ENCODE measurements around the gene ID3. TPM values are rescaled to one million over a fixed set of nuclear protein-coding genes. Genes with fewer than 3 reads are reported as not detected.
"Not testable (repeated sequence)": the region's sequence is repeated elsewhere in the genome, so short reads cannot be mapped to it uniquely, and the experiment has no call there.

Gene ID3
- total RNA-seq, 1 donor from 2014 or later = 151 TPM

DNA sequence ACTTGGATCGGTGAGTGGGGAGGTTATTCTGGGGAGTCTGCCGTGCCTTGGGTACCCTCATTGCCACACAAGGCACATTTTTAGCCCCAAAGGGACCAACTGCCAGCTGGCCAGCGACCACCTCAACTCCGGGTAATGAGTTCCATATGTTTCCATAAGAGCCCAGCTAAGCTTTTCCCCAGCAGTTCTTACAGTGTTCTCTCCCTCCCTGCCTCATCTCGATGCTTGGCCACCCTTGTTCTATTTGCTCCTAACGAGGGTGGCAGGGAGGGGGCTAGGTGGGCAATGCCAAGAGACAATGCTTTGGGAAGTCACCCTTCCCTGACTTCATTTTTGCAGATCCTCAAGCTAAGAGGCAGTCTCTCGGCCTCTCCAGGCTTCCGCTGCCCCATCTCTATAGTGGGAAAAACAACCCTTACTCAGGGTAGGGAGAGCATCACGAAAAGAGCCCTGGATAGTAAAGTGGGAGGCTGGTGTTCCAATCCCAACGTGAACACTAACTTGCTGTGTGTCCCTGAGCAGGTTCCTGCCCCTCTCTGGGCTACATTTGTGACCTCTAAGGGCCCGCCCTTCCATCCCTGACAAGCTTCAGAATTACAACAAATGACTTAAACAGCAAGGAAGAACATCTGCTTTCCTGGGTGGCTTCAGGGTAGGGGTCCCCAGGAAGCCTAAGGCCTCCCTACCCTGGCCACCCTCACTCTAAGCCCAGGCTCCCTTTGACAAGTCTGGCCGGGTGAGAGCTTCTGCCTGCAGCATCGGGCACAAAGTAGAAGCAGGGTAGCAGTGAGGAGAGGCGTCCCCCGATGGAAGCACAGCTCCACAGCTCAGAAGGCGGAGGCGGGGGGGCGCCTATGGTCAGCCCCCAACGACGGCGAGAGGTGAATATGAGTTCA, 5.8 kb downstream of the ID3 start:
- DNase-seq (ENCODE audit: low spot score) = no peak

DNA sequence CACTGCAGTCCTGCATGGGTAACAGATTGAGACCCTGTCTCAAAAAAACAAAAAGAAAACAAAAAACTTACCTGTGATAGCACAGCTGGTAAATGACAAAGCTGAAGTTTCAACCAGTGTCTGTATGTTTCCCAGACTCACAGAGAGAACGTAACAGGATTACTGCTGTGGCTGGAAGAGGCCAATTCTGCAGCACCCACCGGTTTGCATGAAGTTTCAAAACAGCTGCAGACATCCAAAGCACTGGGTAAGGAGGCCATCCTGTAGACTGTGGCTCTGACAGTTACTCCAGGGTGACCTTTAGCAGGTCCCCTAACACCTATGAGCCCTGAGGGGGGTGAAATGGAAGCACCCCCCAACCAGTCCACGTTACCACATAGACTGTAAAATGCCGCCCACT, 7.5 kb downstream of the ID3 start:
- no peak for DNase-seq (ENCODE audit: low spot score)

DNA sequence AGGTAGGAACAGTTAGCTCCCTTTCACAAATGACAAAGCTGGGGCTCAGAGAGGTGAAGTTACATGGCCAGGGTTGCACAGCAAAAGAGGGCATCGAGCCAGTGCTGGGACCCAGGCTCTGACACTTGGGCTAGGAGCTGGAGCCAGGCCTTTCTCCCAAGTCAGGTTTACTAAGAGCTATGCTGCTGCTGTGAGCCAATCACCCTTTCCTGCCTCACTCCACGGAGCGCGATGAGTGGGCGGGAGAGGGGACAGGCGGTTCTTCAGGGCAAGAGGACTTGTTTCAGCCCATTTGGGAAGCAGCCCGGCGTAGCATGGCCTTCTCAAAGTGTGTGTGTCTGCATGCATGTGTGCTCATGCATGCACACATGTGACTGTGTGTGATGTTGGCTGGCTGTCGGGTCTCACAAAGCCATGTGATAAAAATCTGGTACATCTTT, 10.6 kb downstream of the ID3 start:
- no peak for DNase-seq (ENCODE audit: low spot score)

DNA sequence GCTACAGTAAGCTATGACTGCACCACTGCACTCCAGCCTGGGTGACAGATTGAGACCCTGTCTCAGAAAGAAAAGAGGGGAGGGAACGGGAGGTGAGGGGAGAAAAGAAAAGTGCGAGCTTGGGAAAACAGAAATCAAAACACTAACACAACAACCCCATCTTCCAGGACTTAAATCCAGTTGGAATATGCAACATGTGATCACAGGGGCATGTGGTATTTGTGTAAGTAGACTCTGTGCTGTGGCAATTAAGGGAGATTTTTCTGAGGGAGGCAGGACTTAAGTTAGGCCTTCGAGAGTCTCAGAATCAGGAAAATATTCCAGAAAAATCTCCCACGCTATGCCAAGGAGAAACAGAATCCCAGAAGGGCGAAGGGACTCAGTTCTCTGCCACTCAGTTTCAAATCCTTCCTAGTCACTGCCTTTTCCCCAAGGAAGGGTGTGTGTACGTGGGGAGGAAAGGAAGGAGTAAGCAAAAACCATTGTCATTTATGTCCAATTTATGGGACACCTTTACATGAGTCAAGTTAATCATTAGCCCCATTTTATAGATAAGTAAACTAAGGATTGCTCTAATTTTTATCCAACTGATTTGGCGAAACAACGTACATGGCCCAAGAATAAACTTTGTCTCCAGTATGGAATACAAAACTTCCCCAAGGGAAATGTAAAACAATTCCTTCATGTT, 12.3 kb downstream of the ID3 start:
- DNase-seq (ENCODE audit: low spot score) = no peak

DNA sequence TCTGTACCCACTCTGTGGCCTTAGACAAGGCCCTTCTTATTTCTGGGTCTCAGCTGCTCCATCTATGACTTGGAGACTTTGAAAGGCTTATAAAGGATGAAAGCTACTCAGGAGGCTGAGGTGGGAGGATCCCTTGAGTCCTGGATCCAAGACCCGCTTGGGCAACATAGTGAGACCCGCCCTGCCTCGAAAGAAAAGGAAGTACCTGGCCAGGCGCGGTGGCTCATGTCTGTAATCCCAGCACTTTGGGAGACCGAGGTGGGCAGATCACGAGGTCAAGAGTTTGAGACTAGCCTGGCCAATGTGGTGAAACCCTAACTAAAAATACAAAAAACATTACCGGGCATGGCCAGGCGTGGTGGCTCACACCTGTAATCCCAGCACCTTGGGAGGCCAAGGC, 13.4 kb downstream of the ID3 start:
- DNase-seq (ENCODE audit: low spot score) = no peak

DNA sequence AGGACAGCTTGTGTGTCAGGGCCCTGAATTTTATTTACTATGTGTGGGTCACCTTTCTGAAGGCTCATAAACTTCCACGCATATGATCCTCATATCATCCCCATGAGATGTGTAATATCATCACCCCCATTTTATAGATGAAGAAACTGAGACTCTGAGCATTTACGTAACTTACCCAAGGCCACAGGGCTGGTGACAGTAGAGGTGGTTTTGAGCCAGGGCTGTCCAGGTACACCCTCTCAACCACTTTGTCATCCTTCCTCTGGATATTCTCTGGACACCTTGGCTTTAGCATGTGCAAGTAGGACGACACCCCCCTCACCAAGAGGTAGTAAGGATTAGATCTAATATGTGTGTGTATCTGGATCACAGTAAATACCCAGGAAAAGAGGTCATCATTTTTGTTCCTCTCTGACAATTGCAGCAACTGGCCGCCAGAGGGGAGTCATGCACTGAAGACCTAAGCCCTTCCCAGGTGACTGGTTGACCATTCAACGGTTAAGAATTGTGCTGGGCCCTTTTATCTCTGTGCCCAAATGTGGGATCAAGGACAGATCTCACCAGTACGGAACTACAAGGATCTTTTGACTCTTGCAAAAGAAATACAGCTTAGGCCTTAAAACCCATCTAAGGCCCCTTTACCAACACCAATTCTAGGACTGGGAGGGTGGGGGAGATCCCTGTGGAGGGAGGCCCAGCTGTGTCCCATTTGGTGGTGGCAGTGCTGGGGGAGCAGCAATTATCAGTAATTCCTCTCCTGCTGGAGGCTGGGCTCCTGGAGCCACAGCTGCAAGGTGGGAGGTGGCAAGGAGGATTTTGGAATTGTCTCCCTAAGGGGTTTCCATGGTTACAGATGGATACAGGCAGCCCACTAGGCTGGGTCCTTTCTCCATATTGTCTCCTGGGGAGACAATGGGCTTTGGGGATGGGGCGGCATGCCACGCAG, 14.6 kb downstream of the ID3 start:
- DNase-seq (ENCODE audit: low spot score) = peak; percentile 90

DNA sequence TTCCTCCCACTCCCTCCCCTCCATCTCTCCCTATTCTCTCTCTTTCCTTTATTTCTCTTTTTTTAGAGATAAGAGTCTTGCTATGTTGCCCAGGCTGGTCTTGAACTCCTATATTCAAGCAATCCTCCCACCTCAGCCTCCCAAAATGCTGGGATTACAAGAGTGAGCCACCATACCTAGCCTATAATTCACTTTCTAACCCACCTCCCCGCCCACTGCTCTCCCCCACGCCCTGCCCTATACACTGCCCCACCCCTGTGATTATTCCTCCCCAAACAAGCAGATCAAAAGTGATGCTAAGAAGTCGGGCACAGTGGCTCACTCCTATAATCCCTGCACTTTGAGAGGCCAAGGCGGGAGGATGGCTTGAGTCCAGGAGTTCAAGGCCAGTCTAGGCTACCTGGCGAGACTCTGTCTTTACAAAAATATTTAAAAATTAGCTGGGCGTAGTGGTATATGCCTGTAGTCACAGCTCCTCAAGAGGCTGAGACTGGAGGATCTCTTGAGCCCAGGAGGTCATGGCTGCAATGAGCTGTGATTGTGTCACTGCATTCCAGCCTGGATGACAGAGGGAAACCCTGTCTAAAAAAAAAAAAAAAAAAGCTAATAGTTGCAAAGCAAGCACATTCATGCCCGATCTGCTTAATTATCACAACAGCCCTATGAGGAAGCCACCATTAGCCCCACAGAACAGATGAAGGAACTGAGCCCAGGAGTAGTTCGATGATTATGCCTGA, 15.4 kb downstream of the ID3 start:
- no peak for DNase-seq (ENCODE audit: low spot score)

DNA sequence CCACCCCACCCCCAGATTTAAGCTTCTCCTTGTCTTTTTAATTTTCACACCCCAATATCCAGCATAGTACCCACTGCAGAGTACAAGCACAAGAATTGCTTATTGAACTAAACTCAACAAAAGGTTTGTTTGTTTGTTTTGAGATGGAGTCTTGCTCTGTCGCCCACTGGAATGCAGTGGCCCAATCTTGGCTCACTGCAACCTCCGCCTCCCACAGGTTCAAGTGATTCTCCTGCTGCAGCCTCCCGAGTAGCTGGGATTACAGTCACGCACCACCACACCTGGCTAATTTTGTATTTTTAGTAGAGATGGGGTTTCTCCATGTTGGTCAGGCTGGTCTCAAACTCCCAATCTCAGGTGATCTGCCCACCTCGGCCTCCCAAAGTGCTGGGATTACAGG, 16.4 kb downstream of the ID3 start:
- DNase-seq (ENCODE audit: low spot score) = not testable (repeated sequence)

DNA sequence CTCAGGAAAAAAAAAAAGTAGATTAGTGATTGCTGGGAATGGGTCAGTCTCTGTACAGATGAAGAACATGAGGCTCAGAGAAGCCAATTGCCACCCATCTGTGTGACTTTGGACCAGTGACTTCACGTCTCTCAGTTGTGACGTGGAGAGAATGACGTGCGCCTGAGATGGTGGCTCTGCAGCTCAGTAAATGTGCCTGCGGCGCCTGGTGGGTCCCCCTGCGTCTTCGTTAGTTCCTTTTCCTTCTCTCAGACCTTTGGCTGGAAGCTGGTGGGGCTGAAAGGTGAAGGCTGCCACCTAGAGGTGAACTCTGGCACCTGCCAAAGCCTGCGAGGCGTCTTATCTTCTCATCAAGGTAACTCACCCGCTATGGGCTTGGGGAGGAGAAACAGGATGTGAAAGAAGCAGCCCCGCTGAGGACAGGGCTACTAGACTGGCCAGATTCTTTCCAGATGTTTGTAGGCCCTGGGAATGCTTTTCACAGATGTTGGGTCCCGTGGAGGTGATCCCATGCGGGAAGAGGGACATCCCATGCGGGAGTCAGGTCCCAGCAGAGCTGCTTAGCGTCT, 19.5 kb downstream of the ID3 start:
- DNase-seq (ENCODE audit: low spot score) = peak; percentile 93

DNA sequence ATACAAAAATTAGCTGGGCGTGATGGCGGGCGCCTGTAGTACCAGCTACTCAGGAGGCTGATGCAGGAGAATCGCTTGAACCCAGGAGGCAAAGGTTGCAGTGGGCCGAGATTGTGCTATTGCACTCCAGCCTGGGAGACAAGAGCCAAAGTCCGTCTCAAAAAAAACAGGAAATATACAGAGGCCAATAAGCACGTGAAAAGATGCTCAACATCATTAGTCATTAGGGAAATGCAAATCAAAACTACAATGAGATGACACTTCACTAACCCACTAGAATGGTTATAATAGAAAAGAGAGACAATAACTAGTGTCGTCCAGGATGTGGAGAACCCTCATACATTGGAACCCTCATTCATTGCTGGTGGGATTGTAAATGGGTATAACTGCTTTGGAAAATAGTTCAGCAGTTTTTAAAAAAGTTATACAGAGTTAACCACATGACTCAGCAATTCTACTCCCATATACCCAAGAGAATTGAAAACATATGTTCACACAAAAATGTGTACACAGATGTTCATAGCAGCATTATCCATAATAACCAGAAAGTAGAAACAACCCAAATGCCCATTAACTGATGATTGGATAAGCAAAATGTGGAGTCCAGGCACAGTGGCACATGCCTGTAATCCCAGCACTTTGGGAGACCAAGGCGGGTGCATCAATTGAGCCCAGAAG, 21.9 kb downstream of the ID3 start:
- DNase-seq (ENCODE audit: low spot score) = no peak

DNA sequence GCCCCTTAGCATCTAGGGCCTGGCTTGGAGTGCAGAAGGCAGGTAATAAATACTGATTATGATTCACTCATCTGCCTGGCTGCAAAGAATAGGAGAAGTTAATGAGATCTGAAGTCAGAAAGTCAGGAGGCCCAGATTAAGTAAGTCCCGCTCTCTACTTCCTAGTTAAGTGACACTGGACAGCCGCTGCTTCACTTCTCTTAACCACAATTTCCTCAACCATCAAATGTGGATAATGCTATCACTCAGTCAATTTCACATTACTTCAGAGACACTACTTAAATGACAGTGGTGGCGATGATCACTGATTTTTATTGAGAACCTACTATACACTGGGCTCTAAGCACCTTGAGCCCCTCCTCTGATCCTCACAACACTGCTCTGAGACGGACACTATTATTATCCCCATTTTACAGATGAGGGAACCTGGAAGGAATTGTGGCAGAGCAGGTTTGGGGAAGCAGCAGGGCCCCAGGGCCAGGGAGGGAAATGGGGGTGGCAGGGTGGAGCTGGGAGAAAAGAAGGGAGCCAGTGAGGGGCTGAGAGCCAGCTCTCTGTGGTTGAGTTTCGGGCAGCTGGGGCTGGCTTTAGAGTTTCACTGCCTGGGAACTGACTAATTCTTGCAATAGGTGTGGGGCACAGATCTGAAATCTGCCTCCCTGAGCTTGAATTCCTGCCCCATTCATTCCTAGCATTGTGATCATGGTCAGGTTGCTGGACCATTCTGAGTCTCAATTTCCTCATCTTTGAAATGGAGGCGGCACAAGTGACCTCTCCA, 25.9 kb downstream of the ID3 start:
- DNase-seq (ENCODE audit: low spot score) = no peak

DNA sequence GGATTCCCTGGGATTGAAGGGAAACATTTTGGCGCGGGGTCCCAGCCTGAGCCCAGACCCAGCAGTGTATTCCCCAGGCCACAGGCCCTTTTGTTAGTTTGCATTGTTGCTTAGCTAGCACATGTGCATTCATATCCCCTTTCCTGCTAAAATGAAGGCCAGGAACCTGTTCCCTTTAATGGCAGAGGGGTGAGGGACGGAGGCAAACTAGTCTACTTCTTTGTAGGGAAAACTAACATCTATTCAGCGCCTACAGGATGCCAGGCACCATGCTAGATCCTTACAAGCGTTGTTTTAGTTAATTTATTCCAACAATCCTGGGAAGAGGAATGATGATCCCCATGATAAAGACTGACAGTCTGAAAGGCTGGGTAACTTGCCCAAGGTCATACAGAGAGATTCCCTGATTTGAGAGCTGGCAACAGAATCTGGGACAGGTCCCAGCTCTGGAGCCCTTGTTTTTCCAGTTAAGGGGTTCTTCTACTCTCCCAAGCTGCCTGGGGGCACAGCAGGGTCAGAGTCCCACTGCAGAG, 27.7 kb downstream of the ID3 start:
- DNase-seq (ENCODE audit: low spot score) = no peak

DNA sequence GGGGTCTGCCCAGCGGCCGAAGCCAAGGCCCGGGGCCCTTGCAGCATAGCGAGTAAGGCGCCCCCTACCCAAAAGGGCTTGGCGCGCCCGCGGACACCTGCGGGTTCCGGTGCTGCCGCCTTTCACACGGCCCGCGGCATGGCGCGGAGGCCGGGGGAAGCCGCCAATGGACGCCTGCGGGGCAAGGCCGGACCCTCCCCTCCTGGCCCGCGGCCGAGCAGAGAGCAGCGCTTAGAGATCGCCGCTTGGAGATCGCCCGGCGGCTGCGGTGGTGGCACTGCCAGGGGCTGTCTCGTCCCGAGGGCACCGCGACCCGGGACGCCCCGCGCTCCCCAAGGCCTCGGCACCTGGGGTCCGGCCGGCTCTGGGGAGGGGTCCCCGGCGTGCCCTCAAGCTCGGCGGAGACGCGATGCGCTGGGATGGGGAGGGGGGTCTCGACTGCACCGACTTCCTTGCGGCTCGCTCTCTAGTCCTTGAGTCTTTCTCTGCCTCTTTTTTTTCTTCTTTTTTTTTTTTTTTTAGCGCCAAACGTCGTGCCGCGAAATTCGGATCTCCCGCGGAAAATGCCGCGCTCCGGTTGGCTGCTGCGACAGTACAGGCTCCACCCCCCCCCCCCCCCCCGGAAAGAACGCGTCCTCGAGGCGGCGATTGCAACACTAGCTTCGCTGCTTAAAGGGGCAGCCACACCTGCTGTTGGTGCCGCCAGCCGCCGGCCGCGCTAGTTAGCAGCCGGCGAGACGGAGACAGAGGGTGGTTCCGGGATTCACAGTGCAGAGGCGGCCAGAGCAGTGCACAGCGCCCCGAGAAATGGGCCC, 28.3 kb downstream of the ID3 start, which contains the start of gene E2F2:
TSS of gene E2F2 (minus strand) at position 487 of the 815 bp plus-strand sequence. CDS start at position 47, 440 bp downstream.
- DNase-seq (ENCODE audit: low spot score) = peak; percentile 90

DNA sequence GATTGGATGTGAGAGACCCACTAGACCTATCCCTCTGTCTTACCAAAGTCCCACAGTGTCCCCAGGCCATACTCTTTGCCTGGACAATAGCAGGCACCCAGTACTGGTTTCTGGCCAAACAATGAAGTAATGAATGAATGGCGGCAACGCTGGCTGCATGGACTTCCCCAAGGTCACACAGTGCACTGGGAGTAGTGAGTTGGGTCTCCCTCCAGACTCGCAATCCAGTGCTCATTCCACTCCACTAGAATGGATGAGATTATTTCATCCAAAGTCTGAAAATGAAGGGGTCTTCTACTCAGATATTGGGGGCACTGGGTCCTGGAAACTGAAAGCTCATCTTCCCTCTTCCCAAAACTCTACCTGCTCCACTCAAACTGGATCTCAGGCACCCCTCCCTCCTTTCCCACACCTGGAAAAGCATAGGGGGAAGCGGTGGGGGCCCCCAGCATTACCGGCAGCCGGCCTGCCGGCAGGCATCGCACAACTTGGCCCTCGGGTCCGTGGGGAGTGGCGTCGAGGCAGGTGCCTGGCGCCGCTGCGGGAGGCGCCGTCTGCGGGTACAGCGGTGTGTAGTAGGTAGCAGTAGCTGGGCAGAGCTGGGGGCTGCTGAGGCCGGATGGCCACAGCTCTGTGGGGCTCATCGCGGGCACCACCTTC, 29.1 kb downstream of the ID3 start:
- no peak for DNase-seq (ENCODE audit: low spot score)

DNA sequence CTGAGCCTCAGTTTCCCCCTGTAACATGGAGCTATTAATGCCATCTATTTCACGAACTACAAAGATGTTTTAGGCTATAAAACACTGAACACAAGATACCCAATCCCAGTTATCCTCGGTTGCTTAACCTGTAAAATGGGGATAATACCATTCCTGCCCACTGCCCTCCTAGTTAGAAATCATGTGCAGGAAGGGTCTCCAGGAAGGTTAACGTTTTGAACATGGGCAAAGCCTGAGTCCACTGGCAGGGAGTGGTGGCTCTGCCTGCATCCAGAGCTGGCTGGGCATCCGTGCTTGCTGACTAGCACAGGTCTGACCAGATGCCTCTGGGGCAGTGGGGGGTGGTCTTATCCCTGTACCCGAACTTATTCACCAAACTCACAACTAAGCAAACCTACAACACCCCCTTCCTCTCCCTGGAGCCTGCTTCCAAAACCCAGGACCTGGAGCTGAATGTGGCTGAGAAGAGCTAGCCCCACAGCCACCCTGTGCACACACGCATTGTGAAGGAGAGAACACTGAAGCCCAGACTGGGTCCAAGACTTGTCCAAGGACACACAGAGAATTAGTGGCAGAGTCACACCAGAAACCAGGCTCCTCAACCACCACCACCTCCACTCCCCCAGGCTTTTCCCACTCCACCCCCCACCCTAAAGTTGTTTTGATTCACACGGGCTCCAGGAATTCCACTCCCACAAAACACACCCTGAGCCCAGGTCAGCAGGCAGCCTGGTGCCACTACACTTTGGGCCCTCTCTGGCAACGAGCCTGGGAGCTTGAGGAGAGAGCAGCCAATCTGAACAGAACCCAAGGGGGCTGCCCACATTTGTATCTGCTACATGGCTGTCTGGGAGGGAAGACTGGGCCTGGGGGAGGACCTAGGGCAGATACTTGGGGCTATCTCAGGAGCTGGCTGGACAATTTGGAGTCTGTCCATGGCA, 29.9 kb downstream of the ID3 start:
- DNase-seq (ENCODE audit: low spot score) = no peak

DNA sequence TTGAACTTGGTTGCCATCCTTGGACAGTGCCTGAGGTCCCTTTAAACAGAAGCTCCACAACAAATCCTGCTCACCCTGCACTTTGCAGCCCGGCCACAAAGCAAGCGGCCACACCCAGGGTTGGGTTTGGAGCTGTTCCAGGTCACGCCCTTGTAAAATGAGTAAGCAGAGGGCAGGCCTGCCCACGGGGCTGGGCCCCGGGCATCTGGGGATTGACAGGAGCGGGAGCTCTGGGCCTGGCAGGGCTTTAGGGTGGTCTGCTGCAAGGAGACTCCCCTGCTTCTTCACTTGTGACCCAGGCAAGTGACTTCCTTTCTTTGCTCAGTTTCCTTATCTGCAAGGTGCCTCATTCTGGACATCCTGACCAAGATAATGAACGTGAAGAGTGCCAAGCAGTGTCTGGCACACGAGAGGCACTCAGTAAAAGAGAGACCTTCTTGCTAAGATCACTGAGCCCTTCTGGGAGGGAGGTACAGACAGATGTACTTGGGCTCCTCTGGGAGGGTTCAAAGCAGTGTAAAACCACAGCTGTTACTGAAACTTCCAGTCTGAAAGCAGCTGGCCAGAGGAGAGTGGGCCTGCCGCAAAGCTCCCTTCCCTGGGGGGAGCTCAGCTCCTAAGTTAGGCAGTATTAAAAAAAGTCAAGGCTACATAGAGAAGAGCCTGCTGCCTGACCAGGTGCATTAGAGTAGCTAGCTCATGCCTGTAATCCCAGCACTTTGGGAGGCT, 30.9 kb downstream of the ID3 start:
- peak; percentile 80 for DNase-seq (ENCODE audit: low spot score)
